Ishikawa (cell line): ENCODE results near the gene ESYT2.

Source experiments
- CEBPB ChIP-seq: IDR thresholded peaks from 2 replicates; pipeline ENCODE4 v1.6.1; 2012
- CREB1 ChIP-seq: IDR thresholded peaks from 2 replicates; pipeline ENCODE4 v1.6.1; 2012; ENCODE audit warnings: low read depth
- EGR1 ChIP-seq: IDR thresholded peaks from 2 replicates; pipeline ENCODE4 v1.6.1; 2012
- EP300 ChIP-seq: IDR thresholded peaks from 2 replicates; pipeline ENCODE4 v1.6.1; 2012; ENCODE audit warnings: borderline replicate concordance
- FOXM1 ChIP-seq: IDR thresholded peaks from 2 replicates; pipeline ENCODE4 v1.6.1; 2012; ENCODE audit warnings: low read depth, borderline replicate concordance
- MAX ChIP-seq: IDR thresholded peaks from 2 replicates; pipeline ENCODE4 v1.6.1; 2012
- NFIC ChIP-seq: IDR thresholded peaks from 2 replicates; pipeline ENCODE4 v1.6.1; 2012
- RAD21 ChIP-seq: IDR thresholded peaks from 2 replicates; pipeline ENCODE4 v1.6.1; 2012; ENCODE audit warnings: low read depth
- TAF1 ChIP-seq: IDR thresholded peaks from 2 replicates; pipeline ENCODE4 v1.6.1; 2012; ENCODE audit warnings: low read depth, mild to moderate bottlenecking
- TCF12 ChIP-seq: IDR thresholded peaks from 2 replicates; pipeline ENCODE4 v1.6.1; 2012; ENCODE audit warnings: low read depth
- TEAD4 ChIP-seq: IDR thresholded peaks from 2 replicates; pipeline ENCODE4 v1.6.1; 2012
- YY1 ChIP-seq: IDR thresholded peaks from 2 replicates; pipeline ENCODE4 v1.6.1; 2012; ENCODE audit warnings: low read depth
- ZBTB7A ChIP-seq: IDR thresholded peaks from 2 replicates; pipeline ENCODE4 v1.6.1; 2012; ENCODE audit warnings: low read depth
- TF ChIP-seq, protein P1 (sequence below): IDR thresholded peaks from 2 replicates; pipeline ENCODE4 v1.6.1; 2012; ENCODE audit warnings: low read depth, mild to moderate bottlenecking
- TF ChIP-seq, protein P2 (sequence below): IDR thresholded peaks from 2 replicates; pipeline ENCODE4 v1.6.1; 2012

ESYT2 gene

GRCh38 chr7:158815083-158815799 lies 14.1 kb downstream of the ESYT2 start:
- TF ChIP-seq FOXM1 (no peak), EGR1 (no peak), TAF1 (no peak), YY1 (no peak)

DNA sequence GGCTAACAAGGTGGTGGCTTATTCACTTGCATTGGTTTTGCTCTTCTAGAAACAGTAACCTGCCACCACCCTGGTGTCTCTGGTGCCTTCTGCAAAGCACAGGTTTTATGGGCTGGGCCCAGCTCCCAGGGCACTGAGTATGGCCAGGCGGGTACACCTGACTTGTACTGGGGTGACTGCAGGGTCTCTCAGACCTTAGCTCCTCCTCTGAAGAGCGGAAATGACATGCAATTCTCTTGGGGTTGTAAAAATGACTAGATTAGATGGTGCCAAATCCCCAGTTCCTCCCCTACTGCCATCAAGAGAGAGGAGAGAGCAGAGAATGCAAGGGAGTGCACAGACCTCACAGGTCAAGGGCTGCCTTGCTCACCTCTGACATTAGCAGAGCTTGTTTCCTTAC lies 14.7 kb downstream of the ESYT2 start:
- TF ChIP-seq, protein P1, sequence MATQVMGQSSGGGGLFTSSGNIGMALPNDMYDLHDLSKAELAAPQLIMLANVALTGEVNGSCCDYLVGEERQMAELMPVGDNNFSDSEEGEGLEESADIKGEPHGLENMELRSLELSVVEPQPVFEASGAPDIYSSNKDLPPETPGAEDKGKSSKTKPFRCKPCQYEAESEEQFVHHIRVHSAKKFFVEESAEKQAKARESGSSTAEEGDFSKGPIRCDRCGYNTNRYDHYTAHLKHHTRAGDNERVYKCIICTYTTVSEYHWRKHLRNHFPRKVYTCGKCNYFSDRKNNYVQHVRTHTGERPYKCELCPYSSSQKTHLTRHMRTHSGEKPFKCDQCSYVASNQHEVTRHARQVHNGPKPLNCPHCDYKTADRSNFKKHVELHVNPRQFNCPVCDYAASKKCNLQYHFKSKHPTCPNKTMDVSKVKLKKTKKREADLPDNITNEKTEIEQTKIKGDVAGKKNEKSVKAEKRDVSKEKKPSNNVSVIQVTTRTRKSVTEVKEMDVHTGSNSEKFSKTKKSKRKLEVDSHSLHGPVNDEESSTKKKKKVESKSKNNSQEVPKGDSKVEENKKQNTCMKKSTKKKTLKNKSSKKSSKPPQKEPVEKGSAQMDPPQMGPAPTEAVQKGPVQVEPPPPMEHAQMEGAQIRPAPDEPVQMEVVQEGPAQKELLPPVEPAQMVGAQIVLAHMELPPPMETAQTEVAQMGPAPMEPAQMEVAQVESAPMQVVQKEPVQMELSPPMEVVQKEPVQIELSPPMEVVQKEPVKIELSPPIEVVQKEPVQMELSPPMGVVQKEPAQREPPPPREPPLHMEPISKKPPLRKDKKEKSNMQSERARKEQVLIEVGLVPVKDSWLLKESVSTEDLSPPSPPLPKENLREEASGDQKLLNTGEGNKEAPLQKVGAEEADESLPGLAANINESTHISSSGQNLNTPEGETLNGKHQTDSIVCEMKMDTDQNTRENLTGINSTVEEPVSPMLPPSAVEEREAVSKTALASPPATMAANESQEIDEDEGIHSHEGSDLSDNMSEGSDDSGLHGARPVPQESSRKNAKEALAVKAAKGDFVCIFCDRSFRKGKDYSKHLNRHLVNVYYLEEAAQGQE = no peak
- no peak for TF ChIP-seq YY1
- TF ChIP-seq FOXM1 = no peak
- no peak for TF ChIP-seq TAF1

GRCh38 chr7:158812684-158813083 lies 16.6 kb downstream of the ESYT2 start:
- no peak for TF ChIP-seq RAD21
- TF ChIP-seq FOXM1 = no peak
- TF ChIP-seq EGR1 = no peak
- TF ChIP-seq CEBPB = no peak
- TF ChIP-seq, protein P1 = no peak
- no peak for TF ChIP-seq YY1

DNA sequence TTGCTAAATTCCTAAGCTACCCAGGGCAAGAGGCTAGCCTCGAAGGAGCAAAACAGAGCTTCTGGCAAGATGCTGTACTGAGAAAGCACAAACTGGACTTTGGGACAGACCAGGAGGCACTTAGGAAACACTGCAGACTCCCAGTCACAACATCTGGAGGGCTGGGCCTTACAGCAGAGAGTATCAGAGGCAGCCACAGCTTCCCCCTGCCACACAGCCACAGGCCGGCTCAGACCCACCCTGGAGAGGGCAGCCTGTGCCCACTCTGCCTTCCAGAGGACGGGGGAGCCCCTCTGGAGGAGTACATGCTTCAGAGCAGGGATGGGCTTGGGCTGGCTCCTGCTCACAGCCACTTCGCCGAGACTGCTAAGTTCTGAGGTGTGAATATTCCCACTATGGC lies 17.4 kb downstream of the ESYT2 start:
- TF ChIP-seq YY1 (no peak), ZBTB7A (no peak), TCF12 (no peak), CEBPB (no peak), MAX (no peak), TAF1 (no peak), EP300 (no peak)
- TF ChIP-seq, protein P1 = no peak

GRCh38 chr7:158811461-158811860 lies 17.8 kb downstream of the ESYT2 start:
- TF ChIP-seq YY1 (no peak), EP300 (no peak), NFIC (no peak), TEAD4 (no peak), TCF12 (no peak), EGR1 (no peak), MAX (peak; percentile 59; the same call in 1 of the 2 replicates), RAD21 (no peak), TAF1 (no peak), ZBTB7A (no peak), CREB1 (no peak), FOXM1 (no peak), CEBPB (0 out of 2 replicates have a peak, but pooled peaks have one; percentile 32)
- TF ChIP-seq, protein P1 = no peak
- TF ChIP-seq, protein P2, sequence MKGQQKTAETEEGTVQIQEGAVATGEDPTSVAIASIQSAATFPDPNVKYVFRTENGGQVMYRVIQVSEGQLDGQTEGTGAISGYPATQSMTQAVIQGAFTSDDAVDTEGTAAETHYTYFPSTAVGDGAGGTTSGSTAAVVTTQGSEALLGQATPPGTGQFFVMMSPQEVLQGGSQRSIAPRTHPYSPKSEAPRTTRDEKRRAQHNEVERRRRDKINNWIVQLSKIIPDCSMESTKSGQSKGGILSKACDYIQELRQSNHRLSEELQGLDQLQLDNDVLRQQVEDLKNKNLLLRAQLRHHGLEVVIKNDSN = no peak
